HepG2 (cell line): ENCODE results near the gene CHKA. TPM values are rescaled to one million over a fixed set of nuclear protein-coding genes. Genes with fewer than 3 reads are reported as not detected.
A peak's percentile ranks its signal among the peaks of the same experiment; 100 is the strongest.

Experiments used
- BHLHE40 ChIP-seq: IDR thresholded peaks from 2 replicates; pipeline ENCODE4 v1.6.1; 2011; ENCODE audit warnings: low read length, improper control_type of control experiment
- FOXJ3 ChIP-seq: sonication (generic); formaldehyde crosslinking; IDR thresholded peaks from 2 replicates; pipeline ENCODE4 v1.4.0; 2020; ENCODE audit warnings: missing genetic modification reagents, mild to moderate bottlenecking, borderline replicate concordance
- GLMP ChIP-seq: sonication (generic); formaldehyde crosslinking; IDR thresholded peaks from 2 replicates; pipeline ENCODE4 v1.9.0; 2021; ENCODE audit warnings: missing genetic modification reagents, mild to moderate bottlenecking, borderline replicate concordance
- HCFC1 ChIP-seq: fragments of 150-350 bp; IDR thresholded peaks from 2 replicates; pipeline ENCODE4 v1.6.1; 2014; ENCODE audit warnings: low read depth, low read length
- HOXA3 ChIP-seq: sonication (generic); formaldehyde crosslinking; IDR thresholded peaks from 2 replicates; pipeline ENCODE4 v1.5.0; 2020; ENCODE audit warnings: missing genetic modification reagents
- KAT2B ChIP-seq: fragments of 150-350 bp; IDR thresholded peaks from 2 replicates; pipeline ENCODE4 v1.6.1; 2014; ENCODE audit warnings: low read depth, low read length, borderline replicate concordance
- MEIS2 ChIP-seq: sonication (generic); formaldehyde crosslinking; IDR thresholded peaks from 2 replicates; pipeline ENCODE4 v1.9.0; 2021; ENCODE audit warnings: mild to moderate bottlenecking, missing genetic modification reagents
- MLXIP ChIP-seq: sonication (generic); formaldehyde crosslinking; IDR thresholded peaks from 2 replicates; pipeline ENCODE4 v1.9.0; 2021; ENCODE audit warnings: missing genetic modification reagents, borderline replicate concordance
- MNT ChIP-seq: fragments of 450-650 bp; IDR thresholded peaks from 2 replicates; pipeline ENCODE4 v1.6.1; 2016
- NFRKB ChIP-seq: fragments of 450-650 bp; IDR thresholded peaks from 2 replicates; pipeline ENCODE4 v1.6.1; 2017
- NONO ChIP-seq, 2 experiments: fragments of 450-650 bp in 1 of 2; sonication (generic) in 1 of 2; formaldehyde crosslinking in 1 of 2; IDR thresholded peaks in 1 of 2; conservative IDR thresholded peaks in 1 of 2; 2 replicates each; pipeline versions ENCODE4 v1.6.1 to v1.8.0; 2017 to 2022; ENCODE audit warnings: mild to moderate bottlenecking in 1 of 2, missing genetic modification reagents in 1 of 2, moderate library complexity in 1 of 2
- SIN3A ChIP-seq: IDR thresholded peaks from 2 replicates; pipeline ENCODE4 v1.6.1; 2011; ENCODE audit warnings: low read depth, mild to moderate bottlenecking, control low read depth, low read length, borderline replicate concordance
- TMF1 ChIP-seq: sonication (generic); formaldehyde crosslinking; IDR thresholded peaks from 2 replicates; pipeline ENCODE4 v1.8.1; 2022; ENCODE audit warnings: low read depth, missing genetic modification reagents
- ZBTB8A ChIP-seq: sonication (generic); formaldehyde crosslinking; IDR thresholded peaks from 2 replicates; pipeline ENCODE4 v1.4.0; 2020; ENCODE audit warnings: mild to moderate bottlenecking, low read depth, missing genetic modification reagents, borderline replicate concordance
- ZNF382 ChIP-seq: sonication (generic); formaldehyde crosslinking; IDR thresholded peaks from 2 replicates; pipeline ENCODE4 v1.5.0; 2020; ENCODE audit warnings: missing genetic modification reagents, mild to moderate bottlenecking, borderline replicate concordance
- ZNF430 ChIP-seq: sonication (generic); formaldehyde crosslinking; IDR thresholded peaks from 2 replicates; pipeline ENCODE4 v1.9.0; 2021; ENCODE audit warnings: mild to moderate bottlenecking, missing genetic modification reagents
- ZNF546 ChIP-seq: sonication (generic); formaldehyde crosslinking; conservative IDR thresholded peaks from 2 replicates; pipeline ENCODE4 v1.8.1; 2023; ENCODE audit warnings: mild to moderate bottlenecking, missing genetic modification reagents
- ZNF609 ChIP-seq: sonication (generic); formaldehyde crosslinking; IDR thresholded peaks from 2 replicates; pipeline ENCODE4 v1.4.0; 2020; ENCODE audit warnings: mild to moderate bottlenecking, missing genetic modification reagents, borderline replicate concordance
- ZNF709 ChIP-seq: sonication (generic); formaldehyde crosslinking; IDR thresholded peaks from 2 replicates; pipeline ENCODE4 v1.5.0; 2020; ENCODE audit warnings: mild to moderate bottlenecking, missing genetic modification reagents
- polyA plus RNA-seq, 8 experiments: library from polyadenylated mRNA; depleted of rRNA in 3 of 8; stranded (reverse) in 7 of 8; unstranded in 1 of 8; fragments of >200 nt; fragmentation: Illumina TruSeq in 4 of 8; extraction: Trizol in 4 of 8; gene quantifications; 2 replicates each; pipeline versions ENCODE4 v1.2.1 to v1.2.3, GENCODE V29; 2011 to 2016; ENCODE audit warnings: low read depth in 4 of 8, missing spikeins in 1 of 8, mixed read lengths in 1 of 8; ENCODE audit not compliant: insufficient read depth in 1 of 8
- total RNA-seq, 5 experiments: library from RNA; depleted of rRNA; stranded (reverse); fragments of >200 nt; fragmentation: Illumina TruSeq; extraction: Trizol; gene quantifications; 2 replicates each; pipeline ENCODE4 v1.2.3, GENCODE V29; 2016; ENCODE audit warnings: low read depth in 1 of 5

CHKA gene
- total and polyA plus RNA-seq, 2 of the 13 experiments (the other 11 are each of a cell fraction or from before 2014, with no cell fraction given): 71.6 to 92.7 TPM

- TF ChIP-seq HOXA3 (CRISPR knock-in tag) (peak; percentile 28; the same call in 1 of the 2 replicates), ZNF382 (CRISPR knock-in tag) (no peak), TMF1 (CRISPR knock-in tag) (no peak; the same call in 1 of the 2 replicates), ZNF709 (0 out of 2 replicates have a peak, but pooled peaks have one; percentile 44), ZNF609 (CRISPR knock-in tag) (peak; percentile 45; the same call in 1 of the 2 replicates), BHLHE40 (no peak), KAT2B (no peak), GLMP (no peak), ZNF546 (CRISPR knock-in tag) (no peak), NFRKB (no peak), MLXIP (CRISPR knock-in tag) (no peak), HCFC1 (no peak), FOXJ3 (CRISPR knock-in tag) (no peak), ZNF430 (CRISPR knock-in tag) (0 out of 2 replicates have a peak, but pooled peaks have one; percentile 15), ZBTB8A (CRISPR knock-in tag) (no peak), NONO (IDR thresholded peaks at IDR 0.05) (no peak), NONO (CRISPR knock-in tag; conservative IDR thresholded peaks at IDR 0.05) (0 out of 2 replicates have a peak, but pooled peaks have one; percentile 40), MNT (peak; percentile 56), MEIS2 (no peak; the same call in 1 of the 2 replicates), SIN3A (peak; percentile 56; the same call in 1 of the 2 replicates)
These were observed 117.2 kb downstream of the CHKA start, which contains the start of gene UNC93B1 (continued) for GRCh38 chr11:68003846-68004550.
